OCI-LY3 (cell line): ENCODE measurements around the gene URM1.

Experiments used
- CTCF ChIP-seq: fragments of 200-600, 300-600 bp; sonication (generic); IDR thresholded peaks from 2 replicates; pipeline ENCODE4 v1.5.1; 2014; ENCODE audit warnings: antibody characterized with exemption, low read length, low read depth
- EZH2phosphoT487 ChIP-seq: fragments of 200-600 bp; shearing (Covaris generic); IDR thresholded peaks from 2 replicates; pipeline ENCODE4 v1.6.1; 2018; ENCODE audit warnings: antibody characterized with exemption, mixed run types, low read depth

- TF ChIP-seq CTCF (no peak), EZH2phosphoT487 (no peak)
Observed at GRCh38 chr9:128375865-128376264, 4.7 kb downstream of the URM1 start.
